HepG2 (cell line): ENCODE results near the gene DLG4. TPM values are rescaled to one million over a fixed set of nuclear protein-coding genes. Genes with fewer than 3 reads are reported as not detected.
A peak's percentile ranks its signal among the peaks of the same experiment; 100 is the strongest.

Experiments used
- CHD2 ChIP-seq: IDR thresholded peaks from 2 replicates; pipeline ENCODE4 v1.6.1; 2011; ENCODE audit warnings: low read depth, low read length, improper control_type of control experiment
- CTCF ChIP-seq: sonication (generic); formaldehyde crosslinking; IDR thresholded peaks from 2 replicates; pipeline ENCODE4 v1.5.0; 2020; ENCODE audit warnings: mild to moderate bottlenecking, missing genetic modification reagents, moderate library complexity
- HINFP ChIP-seq: sonication (generic); formaldehyde crosslinking; IDR thresholded peaks from 2 replicates; pipeline ENCODE4 v1.4.0; 2020; ENCODE audit warnings: low read depth, mild to moderate bottlenecking, missing genetic modification reagents
- KDM1A ChIP-seq: IDR thresholded peaks from 2 replicates; pipeline ENCODE4 v1.6.1; 2016; ENCODE audit warnings: missing compliant biosample characterization
- MED1 ChIP-seq: sonication (generic); formaldehyde crosslinking; IDR thresholded peaks from 2 replicates; pipeline ENCODE4 v1.4.0; 2020; ENCODE audit warnings: missing genetic modification reagents
- PATZ1 ChIP-seq: sonication (generic); formaldehyde crosslinking; IDR thresholded peaks from 2 replicates; pipeline ENCODE4 v1.4.0; 2020; ENCODE audit warnings: missing genetic modification reagents
- POLR2A ChIP-seq, 2 experiments: IDR thresholded peaks; 2 replicates each; pipeline ENCODE4 v1.6.1; 2011; ENCODE audit warnings: low read depth in 2 of 2, low read length in 2 of 2, mild to moderate bottlenecking in 1 of 2, moderate library complexity in 1 of 2; ENCODE audit not compliant: insufficient read depth in 1 of 2
- RAD21 ChIP-seq: fragments of 450-650 bp; formaldehyde crosslinking; IDR thresholded peaks from 2 replicates; pipeline ENCODE4 v1.5.0; 2020; ENCODE audit warnings: mild to moderate bottlenecking
- RNF2 ChIP-seq: fragments of 450-650 bp; conservative IDR thresholded peaks from 2 replicates; pipeline ENCODE4 v1.6.1; 2016; ENCODE audit warnings: low read depth
- SMARCE1 ChIP-seq: fragments of 450-650 bp; IDR thresholded peaks from 2 replicates; pipeline ENCODE4 v1.6.1; 2017; ENCODE audit warnings: borderline replicate concordance
- SNRNP70 ChIP-seq: fragments of 200-400 bp; formaldehyde crosslinking; IDR thresholded peaks from 2 replicates; pipeline ENCODE4 v1.6.1; 2017; ENCODE audit warnings: mild to moderate bottlenecking, low read depth, low read length, moderate library complexity
- ZBTB34 ChIP-seq: sonication (generic); formaldehyde crosslinking; IDR thresholded peaks from 2 replicates; pipeline ENCODE4 v1.8.0; 2022; ENCODE audit warnings: mild to moderate bottlenecking, missing genetic modification reagents
- ZFP82 ChIP-seq: sonication (generic); formaldehyde crosslinking; IDR thresholded peaks from 2 replicates; pipeline ENCODE4 v1.5.1; 2020; ENCODE audit warnings: mild to moderate bottlenecking, missing genetic modification reagents, borderline replicate concordance
- ZNF263 ChIP-seq: sonication (generic); formaldehyde crosslinking; IDR thresholded peaks from 2 replicates; pipeline ENCODE4 v1.4.0; 2020; ENCODE audit warnings: missing genetic modification reagents
- ZNF574 ChIP-seq: sonication (generic); formaldehyde crosslinking; IDR thresholded peaks from 2 replicates; pipeline ENCODE4 v1.4.0; 2020; ENCODE audit warnings: missing genetic modification reagents
- ZNF691 ChIP-seq: sonication (generic); formaldehyde crosslinking; IDR thresholded peaks from 2 replicates; pipeline ENCODE4 v1.4.0; 2020; ENCODE audit warnings: missing genetic modification reagents, low read depth, mild to moderate bottlenecking, borderline replicate concordance
- ZNF766 ChIP-seq: sonication (generic); formaldehyde crosslinking; IDR thresholded peaks from 2 replicates; pipeline ENCODE4 v1.5.0; 2020; ENCODE audit warnings: missing genetic modification reagents, borderline replicate concordance
- ZNF784 ChIP-seq: sonication (generic); formaldehyde crosslinking; IDR thresholded peaks from 2 replicates; pipeline ENCODE4 v1.5.1; 2020; ENCODE audit warnings: missing genetic modification reagents, mild to moderate bottlenecking, borderline replicate concordance
- polyA plus RNA-seq, 8 experiments: library from polyadenylated mRNA; depleted of rRNA in 3 of 8; stranded (reverse) in 7 of 8; unstranded in 1 of 8; fragments of >200 nt; fragmentation: Illumina TruSeq in 4 of 8; extraction: Trizol in 4 of 8; gene quantifications; 2 replicates each; pipeline versions ENCODE4 v1.2.1 to v1.2.3, GENCODE V29; 2011 to 2016; ENCODE audit warnings: low read depth in 4 of 8, missing spikeins in 1 of 8, mixed read lengths in 1 of 8; ENCODE audit not compliant: insufficient read depth in 1 of 8
- total RNA-seq, 5 experiments: library from RNA; depleted of rRNA; stranded (reverse); fragments of >200 nt; fragmentation: Illumina TruSeq; extraction: Trizol; gene quantifications; 2 replicates each; pipeline ENCODE4 v1.2.3, GENCODE V29; 2016; ENCODE audit warnings: low read depth in 1 of 5

The DLG4 gene
- total and polyA plus RNA-seq, 2 of the 13 experiments (the other 11 are each of a cell fraction or from before 2014, with no cell fraction given), result 0.71 to 4.3 TPM

- 0 out of 2 replicates have a peak, but pooled peaks have one; percentile 25 for TF ChIP-seq PATZ1 (CRISPR knock-in tag)
- TF ChIP-seq RAD21, result 0 out of 2 replicates have a peak, but pooled peaks have one; percentile 37
- no peak for TF ChIP-seq ZNF574 (CRISPR knock-in tag)
- TF ChIP-seq ZNF263 (CRISPR knock-in tag), result 0 out of 2 replicates have a peak, but pooled peaks have one; percentile 12
- no peak; the same call in 1 of the 2 replicates for TF ChIP-seq ZNF784 (CRISPR knock-in tag)
- peak; percentile 4; the same call in 1 of the 2 replicates for TF ChIP-seq MED1
- TF ChIP-seq RNF2, result no peak
- TF ChIP-seq ZNF766, result no peak
- TF ChIP-seq ZBTB34 (CRISPR knock-in tag), result peak; percentile 68; the same call in 1 of the 2 replicates
- TF ChIP-seq KDM1A (CRISPR knock-in tag), result no peak
- TF ChIP-seq SMARCE1, result no peak
- peak; percentile 80 for TF ChIP-seq HINFP
- no peak for TF ChIP-seq ZFP82 (CRISPR knock-in tag)
- peak; percentile 76 for TF ChIP-seq CTCF
- no peak for TF ChIP-seq ZNF691 (CRISPR knock-in tag)
- 0 out of 4 replicates have a peak, but pooled peaks of 1 of the 2 experiments have one; percentile 37 for TF ChIP-seq POLR2A (IDR thresholded peaks at IDR 0.05; ENCODE audit: insufficient read depth in 1 of 2, low read depth in 2 of 2, low read length in 2 of 2)
- TF ChIP-seq SNRNP70, result no peak
- no peak for TF ChIP-seq CHD2
Observed at GRCh38 chr17:7220593-7221277, 1.1 kb upstream of the DLG4 start (continued).
